CD4-positive, CD25-positive, alpha-beta regulatory T cell (primary cell): ENCODE data around the gene MAGEB3. TPM values are rescaled to one million over a fixed set of nuclear protein-coding genes. Genes with fewer than 3 reads are reported as not detected.

Source experiments
- ATAC-seq, 2 donors: fragments of 150-1000 bp; cut with Tn5 transposase; one replicate each; pipeline ENCODE4 v1.10.0; 2021; ENCODE audit warnings: low read depth in 2 of 2, moderate number of reproducible peaks in 2 of 2, moderate library complexity in 1 of 2
- DNase-seq, 3 donors: peaks; one replicate each; pipeline versions ENCODE4 v3.0.0 to v3.0.0-alpha.2; 2012 to 2022; ENCODE audit warnings: mixed read lengths in 1 of 3
- H3K27ac ChIP-seq: one replicate; pipeline ENCODE4 v1.7.0; 2013; ENCODE audit warnings: mild to moderate bottlenecking, low read length; ENCODE audit not compliant: insufficient read depth, poor library complexity, severe bottlenecking
- H3K27me3 ChIP-seq: one replicate; pipeline ENCODE4 v1.7.0; 2013; ENCODE audit warnings: low read length; ENCODE audit not compliant: control insufficient read depth, insufficient read depth
- H3K36me3 ChIP-seq: one replicate; pipeline ENCODE4 v1.7.0; 2013; ENCODE audit warnings: mild to moderate bottlenecking, low read length, moderate library complexity; ENCODE audit not compliant: control insufficient read depth, insufficient read depth
- H3K4me1 ChIP-seq: 2 replicates; pipeline ENCODE4 v1.7.0; 2013; ENCODE audit warnings: mild to moderate bottlenecking, low read length; ENCODE audit not compliant: insufficient read depth, control insufficient read depth, poor library complexity, severe bottlenecking
- H3K4me3 ChIP-seq: one replicate; pipeline ENCODE4 v1.7.0; 2013; ENCODE audit warnings: low read depth, mild to moderate bottlenecking, low read length, moderate library complexity
- H3K9me3 ChIP-seq, 2 experiments: 1 replicate in 1 of 2; 2 replicates in 1 of 2; pipeline ENCODE4 v1.7.0; 2013; ENCODE audit warnings: low read length in 2 of 2, mild to moderate bottlenecking in 1 of 2, moderate library complexity in 1 of 2; ENCODE audit not compliant: control insufficient read depth in 2 of 2
- H3K27ac Mint-ChIP-seq, 3 donors: one replicate each; pipeline ENCODE4 v1.8.0; 2020 to 2022; ENCODE audit warnings: mild to moderate bottlenecking in 3 of 3, mixed read lengths in 3 of 3, moderate library complexity in 2 of 3
- H3K27me3 Mint-ChIP-seq: one replicate; pipeline ENCODE4 v1.8.0; 2022; ENCODE audit warnings: mild to moderate bottlenecking, mixed read lengths
- H3K36me3 Mint-ChIP-seq: one replicate; pipeline ENCODE4 v1.8.0; 2020; ENCODE audit warnings: mixed read lengths
- H3K4me1 Mint-ChIP-seq, 4 donors: one replicate each; pipeline ENCODE4 v1.8.0; 2020 to 2022; ENCODE audit warnings: mixed read lengths in 4 of 4, mild to moderate bottlenecking in 1 of 4
- H3K4me3 Mint-ChIP-seq, 4 donors: one replicate each; pipeline ENCODE4 v1.8.0; 2020 to 2022; ENCODE audit warnings: mild to moderate bottlenecking in 4 of 4, mixed read lengths in 4 of 4, moderate library complexity in 3 of 4
- H3K9me3 Mint-ChIP-seq, 7 donors: one replicate each; pipeline ENCODE4 v1.8.0; 2020 to 2022; ENCODE audit warnings: mixed read lengths in 7 of 7, mild to moderate bottlenecking in 3 of 7, moderate library complexity in 2 of 7
- polyA plus RNA-seq, 4 donors: library from polyadenylated mRNA; unstranded; fragments of 300-500 nt; fragmentation: Illumina TruSeq; gene quantifications; one replicate each; pipeline ENCODE4 v1.2.3, GENCODE V29; 2021
- total RNA-seq: library from RNA; stranded (reverse); gene quantifications from one replicate; pipeline ENCODE4 v1.2.3, GENCODE V29; 2022

MAGEB3 gene
- total and polyA plus RNA-seq, 5 donors from 2014 or later = not detected

GRCh38 chrX:30217465-30217864 is 13.0 kb upstream of the MAGEB3 start:
- Histone ChIP-seq H3K4me1 (no peaks in the 10 kb centered on the region), H3K36me3 (no peaks in the 10 kb centered on the region), H3K9me3 (no peaks in the 10 kb centered on the region), H3K27ac (no peak overlapping the region), H3K27me3 (no peaks in the 10 kb centered on the region), H3K4me3 (no peak overlapping the region)
- Mint-ChIP-seq H3K27ac (no peak overlapping the region), H3K4me1 (no peaks in the 10 kb centered on the region), H3K4me3 (no peak overlapping the region), H3K27me3 (no peaks in the 10 kb centered on the region), H3K9me3 (peaks cover 0 to 2% (median 0%) of the 10 kb centered on the region in 7 donors), H3K36me3 (no peaks in the 10 kb centered on the region)
- ATAC-seq (no peak), DNase-seq (no peak)

DNA sequence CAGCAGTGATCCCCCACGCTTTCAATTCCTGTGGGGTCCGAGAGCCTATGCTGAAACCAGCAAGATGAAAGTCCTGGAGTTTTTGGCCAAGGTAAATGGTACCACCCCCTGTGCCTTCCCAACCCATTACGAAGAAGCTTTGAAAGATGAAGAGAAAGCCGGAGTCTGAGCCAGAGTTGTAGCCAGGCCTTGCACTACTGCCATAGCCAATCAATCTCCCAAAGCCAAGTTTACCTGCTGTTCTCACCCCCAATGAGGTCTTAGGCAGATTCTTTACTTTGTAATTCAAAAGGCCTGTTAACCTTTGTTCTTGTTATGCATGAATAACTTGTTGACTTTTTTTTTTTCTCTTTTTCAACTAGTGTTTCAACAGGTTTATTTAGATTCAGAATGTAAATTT is 11.1 kb upstream of the MAGEB3 start:
- Mint-ChIP-seq H3K4me1 (no peaks in the 10 kb centered on the region), H3K27ac (no peak overlapping the region), H3K9me3 (no peaks in the 10 kb centered on the region), H3K36me3 (no peaks in the 10 kb centered on the region), H3K4me3 (no peak overlapping the region), H3K27me3 (no peaks in the 10 kb centered on the region)
- H3K9me3 ChIP-seq = no peaks in the 10 kb centered on the region
- H3K4me1 ChIP-seq = no peaks in the 10 kb centered on the region
- no peaks in the 10 kb centered on the region for H3K27me3 ChIP-seq
- no peak overlapping the region for H3K27ac ChIP-seq
- no peak overlapping the region for H3K4me3 ChIP-seq
- no peaks in the 10 kb centered on the region for H3K36me3 ChIP-seq
- ATAC-seq (no peak), DNase-seq (no peak)

GRCh38 chrX:30220661-30221060 is 9.8 kb upstream of the MAGEB3 start:
- H3K9me3 Mint-ChIP-seq = no peaks in the 10 kb centered on the region
- H3K4me1 Mint-ChIP-seq = no peaks in the 10 kb centered on the region
- Histone ChIP-seq H3K27me3 (no peaks in the 10 kb centered on the region), H3K36me3 (no peaks in the 10 kb centered on the region), H3K9me3 (no peaks in the 10 kb centered on the region), H3K4me3 (no peak overlapping the region), H3K4me1 (no peaks in the 10 kb centered on the region), H3K27ac (no peak overlapping the region)
- no peaks in the 10 kb centered on the region for H3K36me3 Mint-ChIP-seq
- no peak overlapping the region for H3K4me3 Mint-ChIP-seq
- DNase-seq = no peak
- H3K27me3 Mint-ChIP-seq = no peaks in the 10 kb centered on the region
- no peak for ATAC-seq
- no peak overlapping the region for H3K27ac Mint-ChIP-seq

- Mint-ChIP-seq H3K9me3 (no peaks in the 10 kb centered on the region), H3K4me1 (no peaks in the 10 kb centered on the region), H3K27ac (no peak overlapping the region), H3K4me3 (no peak overlapping the region), H3K36me3 (no peaks in the 10 kb centered on the region), H3K27me3 (no peaks in the 10 kb centered on the region)
- Histone ChIP-seq H3K27ac (no peak overlapping the region), H3K4me3 (no peak overlapping the region), H3K27me3 (no peaks in the 10 kb centered on the region), H3K36me3 (no peaks in the 10 kb centered on the region), H3K9me3 (no peaks in the 10 kb centered on the region), H3K4me1 (no peaks in the 10 kb centered on the region)
- DNase-seq (no peak), ATAC-seq (no peak)
Measured at GRCh38 chrX:30224536-30224935, 5.9 kb upstream of the MAGEB3 start.

DNA sequence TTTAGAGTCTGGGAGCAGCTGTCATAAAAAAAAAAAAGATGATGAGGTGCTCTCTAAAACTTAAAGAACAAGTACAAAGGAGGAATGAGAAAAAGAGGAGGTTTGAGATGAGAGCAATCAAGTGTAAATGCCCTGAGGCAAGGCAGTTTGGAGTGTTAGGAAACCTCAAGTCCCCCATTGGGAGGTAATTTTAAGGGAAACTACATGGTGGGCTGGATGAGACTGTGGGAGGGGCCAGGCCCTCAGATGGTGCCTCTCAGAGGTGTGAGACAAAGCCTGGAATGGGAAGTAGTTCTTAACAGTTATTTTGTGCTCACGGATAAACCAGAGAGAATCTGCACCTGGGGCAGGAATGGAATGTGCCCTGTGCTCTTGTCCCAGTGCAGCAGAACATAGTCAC is 1.9 kb upstream of the MAGEB3 start:
- Mint-ChIP-seq H3K9me3 (no peaks in the 10 kb centered on the region), H3K36me3 (no peaks in the 10 kb centered on the region), H3K27ac (peak overlapping the region in 1 of 3 donors; percentile 11), H3K4me1 (no peaks in the 10 kb centered on the region), H3K27me3 (no peaks in the 10 kb centered on the region), H3K4me3 (no peak overlapping the region)
- no peak overlapping the region for H3K27ac ChIP-seq
- no peaks in the 10 kb centered on the region for H3K36me3 ChIP-seq
- DNase-seq (no peak), ATAC-seq (no peak)
- H3K27me3 ChIP-seq = no peaks in the 10 kb centered on the region
- H3K9me3 ChIP-seq = no peaks in the 10 kb centered on the region
- no peak overlapping the region for H3K4me3 ChIP-seq
- H3K4me1 ChIP-seq = no peaks in the 10 kb centered on the region

GRCh38 chrX:30241724-30242415 is 11.4 kb downstream of the MAGEB3 start, which contains the start of gene MAGEB4:
TSS of gene MAGEB4 (plus strand) at chrX:30242000. CDS start at chrX:30242136, 136 bp downstream.
- Histone ChIP-seq H3K4me1 (no peaks in the 10 kb centered on the region), H3K27me3 (no peaks in the 10 kb centered on the region), H3K27ac (no peak within 1 kb of the TSS), H3K4me3 (no peak within 1 kb of the TSS), H3K9me3 (no peaks in the 10 kb centered on the region), H3K36me3 (no peaks in the 10 kb centered on the region)
- H3K4me3 Mint-ChIP-seq = no peak within 1 kb of the TSS
- DNase-seq = no peak
- peak within 1 kb of the TSS in 1 of 3 donors; percentile 48 for H3K27ac Mint-ChIP-seq
- H3K27me3 Mint-ChIP-seq = no peaks in the 10 kb centered on the region
- no peaks in the 10 kb centered on the region for H3K36me3 Mint-ChIP-seq
- H3K9me3 Mint-ChIP-seq = peaks cover 0 to 3% (median 0%) of the 10 kb centered on the region in 7 donors
- no peaks in the 10 kb centered on the region for H3K4me1 Mint-ChIP-seq
- no peak for ATAC-seq

GRCh38 chrX:30246769-30247489 is 16.5 kb downstream of the MAGEB3 start, which contains the start of gene MAGEB1:
TSS of gene MAGEB1 (plus strand) at chrX:30247146. CDS start at chrX:30250494, 3,348 bp downstream.
- no peak for ATAC-seq

More at GRCh38 chrX:30246769-30247489, 16.5 kb downstream of the MAGEB3 start, which contains the start of gene MAGEB1:
- no peaks in the 10 kb centered on the region for H3K4me1 Mint-ChIP-seq
- Histone ChIP-seq H3K4me3 (no peak within 1 kb of the TSS), H3K9me3 (no peaks in the 10 kb centered on the region), H3K4me1 (no peaks in the 10 kb centered on the region), H3K27ac (no peak within 1 kb of the TSS), H3K36me3 (no peaks in the 10 kb centered on the region), H3K27me3 (no peaks in the 10 kb centered on the region)
- no peak within 1 kb of the TSS for H3K4me3 Mint-ChIP-seq
- H3K9me3 Mint-ChIP-seq = peaks cover 0 to 6% (median 0%) of the 10 kb centered on the region in 7 donors
- no peak within 1 kb of the TSS for H3K27ac Mint-ChIP-seq
- H3K36me3 Mint-ChIP-seq = no peaks in the 10 kb centered on the region
- no peaks in the 10 kb centered on the region for H3K27me3 Mint-ChIP-seq
- no peak for DNase-seq
